Tibial nerve (tissue), 3 donors: ENCODE results near the gene CELSR1.

Experiments
- CTCF ChIP-seq, 5 experiments: fragments of 200-600 bp in 3 of 5; fragments of 450-650 bp in 2 of 5; sonication (generic) in 3 of 5; IDR thresholded peaks; one replicate each; pipeline ENCODE4 v1.5.1; 2016 to 2019; ENCODE audit warnings: antibody characterized with exemption in 5 of 5, mild to moderate bottlenecking in 3 of 5, moderate library complexity in 2 of 5
- POLR2A ChIP-seq, 2 donors: fragments of 450-650 bp; IDR thresholded peaks; one replicate each; pipeline ENCODE4 v1.6.1; 2017; ENCODE audit warnings: antibody characterized with exemption in 2 of 2, mild to moderate bottlenecking in 2 of 2, moderate library complexity in 2 of 2

GRCh38 chr22:46354993-46355305 is 182.5 kb downstream of the CELSR1 start:
- TF ChIP-seq CTCF (IDR thresholded peaks at IDR 0.05), result no peak
- TF ChIP-seq POLR2A (IDR thresholded peaks at IDR 0.05), result no peak
